Chondrocyte (in vitro differentiated cells): ENCODE data around the gene N4BP2. TPM values are rescaled to one million over a fixed set of nuclear protein-coding genes. Genes with fewer than 3 reads are reported as not detected.

Source experiments
- DNase-seq: peaks from one replicate; pipeline ENCODE4 v3.0.0; 2021; ENCODE audit warnings: mixed read lengths, low spot score
- H3K27ac Mint-ChIP-seq: one replicate; pipeline ENCODE4 v1.8.0; 2021; ENCODE audit warnings: mild to moderate bottlenecking, moderate library complexity, mixed read lengths; ENCODE audit not compliant: unreplicated experiment
- H3K27me3 Mint-ChIP-seq: 2 replicates; pipeline ENCODE4 v1.8.0; 2021; ENCODE audit warnings: low read depth, mixed read lengths
- H3K36me3 Mint-ChIP-seq: 2 replicates; pipeline ENCODE4 v1.8.0; 2021; ENCODE audit warnings: low read depth, mixed read lengths
- H3K4me1 Mint-ChIP-seq: 2 replicates; pipeline ENCODE4 v1.8.0; 2021; ENCODE audit warnings: low read depth, mild to moderate bottlenecking, mixed read lengths
- H3K4me3 Mint-ChIP-seq: one replicate; pipeline ENCODE4 v1.8.0; 2021; ENCODE audit warnings: mild to moderate bottlenecking, moderate library complexity, mixed read lengths; ENCODE audit not compliant: unreplicated experiment
- H3K9me3 Mint-ChIP-seq: 2 replicates; pipeline ENCODE4 v1.8.0; 2021; ENCODE audit warnings: low read depth, mixed read lengths
- total RNA-seq: library from RNA; stranded (reverse); gene quantifications from 3 replicates; pipeline ENCODE4 v1.2.1, GENCODE V29; 2021
- TF ChIP-seq, protein P1 (sequence below): fragments of 200-600 bp; sonication (generic); IDR thresholded peaks from 2 replicates; pipeline ENCODE4 v1.5.0; 2021; ENCODE audit warnings: antibody characterized with exemption, mild to moderate bottlenecking, moderate library complexity

N4BP2 gene
- total RNA-seq, 1 donor from 2014 or later = 7.0 TPM

DNA sequence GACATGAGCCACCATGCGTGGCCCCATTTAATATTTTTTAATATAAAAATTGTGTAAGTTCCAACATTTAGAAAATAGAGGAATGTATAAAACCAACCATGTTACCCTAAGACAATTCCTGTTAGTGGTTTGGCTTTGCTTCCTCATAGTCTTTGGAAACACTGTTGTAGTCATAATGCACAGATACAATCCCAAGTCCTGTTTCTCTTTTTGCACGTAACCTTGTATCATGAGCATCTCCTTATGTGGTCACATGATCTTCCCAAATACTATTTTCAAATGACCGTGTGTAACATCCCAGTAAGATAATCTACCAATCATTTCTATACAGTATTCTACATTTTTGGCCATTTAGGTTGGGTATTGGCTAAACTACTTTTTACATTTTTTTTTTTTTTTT lies 126.3 kb downstream of the N4BP2 start:
- Mint-ChIP-seq H3K4me1 (peaks cover 22% of the 10 kb centered on the region), H3K27me3 (no peaks in the 10 kb centered on the region), H3K4me3 (no peak overlapping the region), H3K27ac (no peak overlapping the region), H3K36me3 (no peaks in the 10 kb centered on the region), H3K9me3 (no peaks in the 10 kb centered on the region)
- no peak for DNase-seq
- TF ChIP-seq, protein P1, sequence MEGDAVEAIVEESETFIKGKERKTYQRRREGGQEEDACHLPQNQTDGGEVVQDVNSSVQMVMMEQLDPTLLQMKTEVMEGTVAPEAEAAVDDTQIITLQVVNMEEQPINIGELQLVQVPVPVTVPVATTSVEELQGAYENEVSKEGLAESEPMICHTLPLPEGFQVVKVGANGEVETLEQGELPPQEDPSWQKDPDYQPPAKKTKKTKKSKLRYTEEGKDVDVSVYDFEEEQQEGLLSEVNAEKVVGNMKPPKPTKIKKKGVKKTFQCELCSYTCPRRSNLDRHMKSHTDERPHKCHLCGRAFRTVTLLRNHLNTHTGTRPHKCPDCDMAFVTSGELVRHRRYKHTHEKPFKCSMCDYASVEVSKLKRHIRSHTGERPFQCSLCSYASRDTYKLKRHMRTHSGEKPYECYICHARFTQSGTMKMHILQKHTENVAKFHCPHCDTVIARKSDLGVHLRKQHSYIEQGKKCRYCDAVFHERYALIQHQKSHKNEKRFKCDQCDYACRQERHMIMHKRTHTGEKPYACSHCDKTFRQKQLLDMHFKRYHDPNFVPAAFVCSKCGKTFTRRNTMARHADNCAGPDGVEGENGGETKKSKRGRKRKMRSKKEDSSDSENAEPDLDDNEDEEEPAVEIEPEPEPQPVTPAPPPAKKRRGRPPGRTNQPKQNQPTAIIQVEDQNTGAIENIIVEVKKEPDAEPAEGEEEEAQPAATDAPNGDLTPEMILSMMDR = no peak

DNA sequence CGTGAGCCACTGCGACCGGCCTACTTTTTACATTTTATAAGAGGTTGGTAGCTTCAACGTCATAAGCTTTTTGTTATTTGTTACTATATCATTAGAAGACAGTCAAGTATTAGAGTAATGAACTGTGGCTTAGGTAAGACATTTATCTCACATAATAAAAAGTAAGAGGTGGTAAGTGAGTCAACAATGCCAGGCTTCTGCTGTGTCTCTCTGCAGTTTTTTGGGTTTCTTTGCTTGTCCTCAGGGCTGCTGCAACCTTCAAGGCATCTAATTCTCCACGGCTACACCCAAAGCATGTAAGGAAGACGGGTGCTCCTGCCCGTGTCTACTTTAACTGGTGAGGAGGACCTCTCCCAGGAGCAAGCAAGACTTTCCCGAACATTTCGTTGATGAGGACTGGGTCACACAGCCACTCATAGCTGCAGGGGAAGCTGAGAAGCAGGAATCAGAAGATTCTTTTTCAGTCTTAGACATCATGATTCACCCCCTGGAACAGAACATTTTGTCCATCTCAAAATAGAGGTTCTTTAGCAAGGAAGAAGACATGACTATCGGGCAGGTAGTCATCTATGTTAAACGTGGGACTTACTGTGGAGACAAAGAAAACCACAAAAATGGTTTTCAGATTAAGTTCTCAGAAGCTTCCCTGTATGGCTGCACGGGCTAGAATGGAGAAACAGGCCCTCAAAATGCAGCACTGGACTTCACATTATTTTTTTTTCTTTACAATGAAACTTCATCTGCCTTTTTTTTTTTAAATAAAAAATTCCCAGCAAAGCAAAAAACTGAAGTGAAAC lies 127.2 kb downstream of the N4BP2 start:
- H3K36me3 Mint-ChIP-seq = no peaks in the 10 kb centered on the region
- no peak overlapping the region for H3K4me3 Mint-ChIP-seq
- no peaks in the 10 kb centered on the region for H3K27me3 Mint-ChIP-seq
- H3K9me3 Mint-ChIP-seq = no peaks in the 10 kb centered on the region
- peak overlapping the region; percentile 13 for H3K27ac Mint-ChIP-seq
- no peak for DNase-seq
- TF ChIP-seq, protein P1 = no peak
- H3K4me1 Mint-ChIP-seq = peaks cover 22% of the 10 kb centered on the region

DNA sequence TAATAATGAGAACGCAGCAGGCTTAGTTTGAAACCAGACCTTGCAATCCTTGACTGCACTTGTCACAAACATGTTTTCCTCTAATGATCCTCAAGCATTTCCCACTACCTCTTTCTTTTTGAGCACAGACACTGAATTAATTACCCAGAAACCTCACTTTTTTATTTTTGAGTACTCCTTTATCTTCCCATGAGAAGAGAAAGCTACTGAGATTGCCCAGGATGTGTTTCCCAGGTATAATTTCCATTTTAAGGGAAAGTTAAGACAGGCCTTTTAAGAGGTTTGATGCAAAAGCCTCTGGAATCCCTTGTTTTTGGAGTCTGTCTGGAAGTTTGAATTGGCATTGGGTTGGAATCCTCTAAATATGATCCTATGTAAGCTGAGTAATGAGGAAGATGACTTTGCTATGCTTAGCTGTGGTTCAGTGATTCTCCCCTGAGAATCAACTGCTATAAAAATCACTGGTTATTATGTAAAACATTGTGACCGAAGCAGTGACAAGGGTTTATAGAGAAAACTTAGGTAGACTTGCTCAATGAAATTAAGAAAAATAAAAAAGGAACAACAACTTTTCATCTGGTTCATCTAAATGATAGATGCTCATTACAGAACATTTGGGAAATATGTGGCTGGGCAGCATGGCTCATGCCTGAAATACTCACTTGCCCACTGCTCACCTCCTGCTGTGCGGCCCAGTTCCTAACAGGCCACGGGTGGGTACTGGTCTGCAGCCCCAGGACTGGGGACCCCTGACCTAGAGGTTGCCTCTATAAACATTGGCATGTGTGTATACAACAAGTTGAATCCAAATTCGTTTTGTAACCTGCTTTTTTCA lies 129.4 kb downstream of the N4BP2 start:
- Mint-ChIP-seq H3K27me3 (no peaks in the 10 kb centered on the region), H3K4me3 (no peak overlapping the region), H3K27ac (peak overlapping the region; percentile 29), H3K9me3 (no peaks in the 10 kb centered on the region), H3K4me1 (peaks cover 22% of the 10 kb centered on the region), H3K36me3 (no peaks in the 10 kb centered on the region)
- TF ChIP-seq, protein P1 = no peak
- no peak for DNase-seq

DNA sequence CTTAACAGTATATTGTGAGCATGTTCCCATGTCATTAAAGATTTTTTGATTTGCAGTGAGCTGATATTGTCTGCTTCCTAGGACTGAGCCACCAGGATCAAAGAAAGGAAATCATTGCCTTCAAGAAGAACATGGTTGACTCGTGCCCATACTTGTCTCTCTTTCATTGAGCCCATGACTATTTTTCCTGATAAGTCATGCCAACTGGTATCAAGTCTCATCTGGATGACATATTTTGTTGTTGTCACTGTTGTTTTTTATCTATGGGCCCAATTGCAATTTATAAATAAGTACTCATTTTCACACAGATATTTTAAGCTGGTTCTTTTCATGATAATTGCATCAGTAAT lies 130.0 kb downstream of the N4BP2 start:
- no peaks in the 10 kb centered on the region for H3K36me3 Mint-ChIP-seq
- H3K4me3 Mint-ChIP-seq = no peak overlapping the region
- no peaks in the 10 kb centered on the region for H3K9me3 Mint-ChIP-seq
- DNase-seq = no peak
- no peak overlapping the region for H3K27ac Mint-ChIP-seq
- TF ChIP-seq, protein P1 = no peak
- H3K4me1 Mint-ChIP-seq = peaks cover 22% of the 10 kb centered on the region
- H3K27me3 Mint-ChIP-seq = no peaks in the 10 kb centered on the region

DNA sequence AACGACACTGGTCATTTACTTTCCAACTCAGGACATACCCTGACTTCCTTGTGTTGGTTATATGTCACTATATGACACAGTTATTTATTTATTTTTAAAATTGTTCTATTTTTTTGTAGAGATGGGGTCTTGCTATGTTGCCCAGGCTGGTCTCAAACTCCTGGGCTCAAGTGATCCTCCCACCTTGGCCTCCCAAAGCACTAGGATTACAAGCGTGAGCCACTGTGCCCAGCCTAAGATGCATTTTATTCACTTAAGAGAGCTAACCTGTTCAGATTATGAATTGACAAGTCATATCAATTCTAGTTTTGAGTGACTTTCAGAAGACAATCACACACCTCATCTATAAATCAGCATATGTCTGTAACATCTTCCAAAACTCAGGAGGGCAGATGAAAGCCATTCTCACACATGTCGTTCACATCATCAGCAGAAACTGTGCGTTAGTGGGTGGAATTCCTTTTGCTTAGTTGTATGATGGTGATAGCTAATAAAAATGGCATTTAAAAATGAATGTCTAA lies 130.8 kb downstream of the N4BP2 start:
- TF ChIP-seq, protein P1 = no peak
- Mint-ChIP-seq H3K27me3 (no peaks in the 10 kb centered on the region), H3K9me3 (no peaks in the 10 kb centered on the region), H3K4me3 (no peak overlapping the region), H3K36me3 (no peaks in the 10 kb centered on the region), H3K4me1 (peaks cover 22% of the 10 kb centered on the region), H3K27ac (no peak overlapping the region)
- DNase-seq = no peak
